ENCODE results near the gene KCNK2. TPM values are rescaled to one million over a fixed set of nuclear protein-coding genes. Genes with fewer than 3 reads are reported as not detected.

Gene KCNK2
- total and polyA plus RNA-seq, 2 experiments from 2014 or later: 0.07 to 0.24 TPM

DNA sequence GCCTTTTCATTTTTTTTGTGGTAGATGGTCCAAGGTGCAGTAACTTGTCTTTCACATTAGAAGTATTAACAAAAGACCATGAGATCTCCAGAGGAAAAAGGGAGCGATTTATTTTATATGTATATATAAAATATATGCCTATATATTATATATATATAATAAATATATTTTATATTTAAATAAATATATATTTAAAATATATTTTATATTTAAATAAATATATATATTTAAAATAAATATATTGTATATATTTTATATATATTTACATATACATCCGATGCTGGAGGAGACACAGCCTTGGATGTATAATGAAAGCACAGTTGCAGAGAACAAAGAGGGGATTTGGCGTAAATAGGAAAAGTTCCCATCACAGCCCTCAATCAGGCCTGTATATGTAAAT, 182.1 kb downstream of the KCNK2 start:
- ATAC-seq (no peak), DNase-seq (ENCODE audit: low spot score) (no peak)
- Mint-ChIP-seq H3K36me3 (ENCODE audit: low read depth) (peaks cover 6% of the 10 kb centered on the region; the same call in 1 of the 3 replicates), H3K9me3 (peaks cover 7% of the 10 kb centered on the region), H3K27me3 (ENCODE audit: insufficient read depth, low read depth, poor library complexity) (no peaks in the 10 kb centered on the region), H3K27ac (no peak overlapping the region), H3K4me1 (peaks cover 5% of the 10 kb centered on the region), H3K4me3 (no peak overlapping the region)
- H3K36me3 ChIP-seq (ENCODE audit: insufficient read depth): no peaks in the 10 kb centered on the region
- H3K27me3 ChIP-seq (ENCODE audit: insufficient read depth): no peaks in the 10 kb centered on the region
- H2AFZ ChIP-seq: no peak overlapping the region; the same call in 1 of the 2 replicates
- no peak overlapping the region for H3K27ac ChIP-seq (ENCODE audit: low read depth)
- H3K4me2 ChIP-seq: no peak overlapping the region
- no peaks in the 10 kb centered on the region for H4K20me1 ChIP-seq (replicated peaks; ENCODE audit: insufficient read depth)
- no peak for TF ChIP-seq EZH2phosphoT487 (IDR thresholded peaks at IDR 0.05; ENCODE audit: unreplicated experiment)
- TF ChIP-seq POLR2AphosphoS5 (IDR thresholded peaks at IDR 0.05; ENCODE audit: low read depth): no peak
- peaks cover 9% of the 10 kb centered on the region for H3K4me1 ChIP-seq (ENCODE audit: insufficient read depth)
- H3K4me3 ChIP-seq: no peak overlapping the region
- no peaks in the 10 kb centered on the region for H3K79me2 ChIP-seq (replicated peaks; ENCODE audit: insufficient read depth)
- no peaks in the 10 kb centered on the region for H3F3A ChIP-seq (replicated peaks; ENCODE audit: low read depth)
- peaks cover 35% of the 10 kb centered on the region for H3K9me2 ChIP-seq (ENCODE audit: insufficient read depth)

DNA sequence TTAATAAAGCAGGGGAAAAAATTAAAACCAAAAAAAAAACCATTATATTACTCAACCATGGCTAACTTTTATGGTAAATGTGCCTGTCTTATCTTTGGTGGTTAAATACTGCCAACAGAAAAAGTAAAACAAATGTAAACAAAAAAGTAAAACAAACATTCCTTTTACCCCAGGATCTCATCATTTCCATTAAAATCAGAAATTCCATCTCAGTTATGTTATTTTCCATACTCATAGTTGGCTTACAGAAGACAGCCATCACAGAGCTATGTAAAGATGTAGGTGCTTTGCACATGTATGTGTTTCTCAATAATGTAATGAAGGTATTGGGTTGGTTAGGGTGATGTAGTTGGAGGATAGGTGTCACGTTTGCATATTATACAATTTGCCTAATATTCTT, 185.0 kb downstream of the KCNK2 start:
- Histone ChIP-seq H4K20me1 (replicated peaks; ENCODE audit: insufficient read depth) (no peaks in the 10 kb centered on the region), H3K9me2 (ENCODE audit: insufficient read depth) (peaks cover 29% of the 10 kb centered on the region), H3F3A (replicated peaks; ENCODE audit: low read depth) (no peaks in the 10 kb centered on the region), H3K27me3 (ENCODE audit: insufficient read depth) (no peaks in the 10 kb centered on the region), H3K4me2 (no peak overlapping the region), H3K4me3 (no peak overlapping the region), H2AFZ (no peak overlapping the region), H3K4me1 (ENCODE audit: insufficient read depth) (peaks cover 6% of the 10 kb centered on the region), H3K79me2 (replicated peaks; ENCODE audit: insufficient read depth) (no peaks in the 10 kb centered on the region), H3K36me3 (ENCODE audit: insufficient read depth) (no peaks in the 10 kb centered on the region), H3K27ac (ENCODE audit: low read depth) (no peak overlapping the region)
- ATAC-seq (no peak), DNase-seq (ENCODE audit: low spot score) (no peak)
- Mint-ChIP-seq H3K27me3 (ENCODE audit: insufficient read depth, low read depth, poor library complexity) (no peaks in the 10 kb centered on the region), H3K27ac (no peak overlapping the region), H3K9me3 (no peaks in the 10 kb centered on the region), H3K4me3 (no peak overlapping the region), H3K4me1 (peaks cover 5% of the 10 kb centered on the region; the same call in 2 of the 3 replicates), H3K36me3 (ENCODE audit: low read depth) (no peaks in the 10 kb centered on the region)
- TF ChIP-seq STAT1 (IDR thresholded peaks at IDR 0.05; ENCODE audit: unreplicated experiment): no peak
- TF ChIP-seq CREB1 (CRISPR knock-in tag; IDR thresholded peaks at IDR 0.05; ENCODE audit: low read depth): no peak
- no peak for TF ChIP-seq POLR2AphosphoS5 (IDR thresholded peaks at IDR 0.05; ENCODE audit: low read depth)
- TF ChIP-seq JUNB (IDR thresholded peaks at IDR 0.05; ENCODE audit: unreplicated experiment): no peak
- TF ChIP-seq, protein P1, sequence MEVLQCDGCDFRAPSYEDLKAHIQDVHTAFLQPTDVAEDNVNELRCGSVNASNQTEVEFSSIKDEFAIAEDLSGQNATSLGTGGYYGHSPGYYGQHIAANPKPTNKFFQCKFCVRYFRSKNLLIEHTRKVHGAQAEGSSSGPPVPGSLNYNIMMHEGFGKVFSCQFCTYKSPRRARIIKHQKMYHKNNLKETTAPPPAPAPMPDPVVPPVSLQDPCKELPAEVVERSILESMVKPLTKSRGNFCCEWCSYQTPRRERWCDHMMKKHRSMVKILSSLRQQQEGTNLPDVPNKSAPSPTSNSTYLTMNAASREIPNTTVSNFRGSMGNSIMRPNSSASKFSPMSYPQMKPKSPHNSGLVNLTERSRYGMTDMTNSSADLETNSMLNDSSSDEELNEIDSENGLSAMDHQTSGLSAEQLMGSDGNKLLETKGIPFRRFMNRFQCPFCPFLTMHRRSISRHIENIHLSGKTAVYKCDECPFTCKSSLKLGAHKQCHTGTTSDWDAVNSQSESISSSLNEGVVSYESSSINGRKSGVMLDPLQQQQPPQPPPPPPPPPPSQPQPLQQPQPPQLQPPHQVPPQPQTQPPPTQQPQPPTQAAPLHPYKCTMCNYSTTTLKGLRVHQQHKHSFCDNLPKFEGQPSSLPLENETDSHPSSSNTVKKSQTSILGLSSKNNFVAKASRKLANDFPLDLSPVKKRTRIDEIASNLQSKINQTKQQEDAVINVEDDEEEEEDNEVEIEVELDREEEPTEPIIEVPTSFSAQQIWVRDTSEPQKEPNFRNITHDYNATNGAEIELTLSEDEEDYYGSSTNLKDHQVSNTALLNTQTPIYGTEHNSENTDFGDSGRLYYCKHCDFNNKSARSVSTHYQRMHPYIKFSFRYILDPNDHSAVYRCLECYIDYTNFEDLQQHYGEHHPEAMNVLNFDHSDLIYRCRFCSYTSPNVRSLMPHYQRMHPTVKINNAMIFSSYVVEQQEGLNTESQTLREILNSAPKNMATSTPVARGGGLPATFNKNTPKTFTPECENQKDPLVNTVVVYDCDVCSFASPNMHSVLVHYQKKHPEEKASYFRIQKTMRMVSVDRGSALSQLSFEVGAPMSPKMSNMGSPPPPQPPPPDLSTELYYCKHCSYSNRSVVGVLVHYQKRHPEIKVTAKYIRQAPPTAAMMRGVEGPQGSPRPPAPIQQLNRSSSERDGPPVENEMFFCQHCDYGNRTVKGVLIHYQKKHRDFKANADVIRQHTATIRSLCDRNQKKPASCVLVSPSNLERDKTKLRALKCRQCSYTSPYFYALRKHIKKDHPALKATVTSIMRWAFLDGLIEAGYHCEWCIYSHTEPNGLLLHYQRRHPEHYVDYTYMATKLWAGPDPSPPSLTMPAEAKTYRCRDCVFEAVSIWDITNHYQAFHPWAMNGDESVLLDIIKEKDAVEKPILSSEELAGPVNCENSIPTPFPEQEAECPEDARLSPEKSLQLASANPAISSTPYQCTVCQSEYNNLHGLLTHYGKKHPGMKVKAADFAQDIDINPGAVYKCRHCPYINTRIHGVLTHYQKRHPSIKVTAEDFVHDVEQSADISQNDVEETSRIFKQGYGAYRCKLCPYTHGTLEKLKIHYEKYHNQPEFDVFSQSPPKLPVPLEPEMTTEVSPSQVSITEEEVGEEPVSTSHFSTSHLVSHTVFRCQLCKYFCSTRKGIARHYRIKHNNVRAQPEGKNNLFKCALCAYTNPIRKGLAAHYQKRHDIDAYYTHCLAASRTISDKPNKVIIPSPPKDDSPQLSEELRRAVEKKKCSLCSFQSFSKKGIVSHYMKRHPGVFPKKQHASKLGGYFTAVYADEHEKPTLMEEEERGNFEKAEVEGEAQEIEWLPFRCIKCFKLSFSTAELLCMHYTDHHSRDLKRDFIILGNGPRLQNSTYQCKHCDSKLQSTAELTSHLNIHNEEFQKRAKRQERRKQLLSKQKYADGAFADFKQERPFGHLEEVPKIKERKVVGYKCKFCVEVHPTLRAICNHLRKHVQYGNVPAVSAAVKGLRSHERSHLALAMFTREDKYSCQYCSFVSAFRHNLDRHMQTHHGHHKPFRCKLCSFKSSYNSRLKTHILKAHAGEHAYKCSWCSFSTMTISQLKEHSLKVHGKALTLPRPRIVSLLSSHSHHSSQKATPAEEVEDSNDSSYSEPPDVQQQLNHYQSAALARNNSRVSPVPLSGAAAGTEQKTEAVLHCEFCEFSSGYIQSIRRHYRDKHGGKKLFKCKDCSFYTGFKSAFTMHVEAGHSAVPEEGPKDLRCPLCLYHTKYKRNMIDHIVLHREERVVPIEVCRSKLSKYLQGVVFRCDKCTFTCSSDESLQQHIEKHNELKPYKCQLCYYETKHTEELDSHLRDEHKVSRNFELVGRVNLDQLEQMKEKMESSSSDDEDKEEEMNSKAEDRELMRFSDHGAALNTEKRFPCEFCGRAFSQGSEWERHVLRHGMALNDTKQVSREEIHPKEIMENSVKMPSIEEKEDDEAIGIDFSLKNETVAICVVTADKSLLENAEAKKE (CRISPR knock-in tag; IDR thresholded peaks at IDR 0.05): no peak
- TF ChIP-seq, protein P2, sequence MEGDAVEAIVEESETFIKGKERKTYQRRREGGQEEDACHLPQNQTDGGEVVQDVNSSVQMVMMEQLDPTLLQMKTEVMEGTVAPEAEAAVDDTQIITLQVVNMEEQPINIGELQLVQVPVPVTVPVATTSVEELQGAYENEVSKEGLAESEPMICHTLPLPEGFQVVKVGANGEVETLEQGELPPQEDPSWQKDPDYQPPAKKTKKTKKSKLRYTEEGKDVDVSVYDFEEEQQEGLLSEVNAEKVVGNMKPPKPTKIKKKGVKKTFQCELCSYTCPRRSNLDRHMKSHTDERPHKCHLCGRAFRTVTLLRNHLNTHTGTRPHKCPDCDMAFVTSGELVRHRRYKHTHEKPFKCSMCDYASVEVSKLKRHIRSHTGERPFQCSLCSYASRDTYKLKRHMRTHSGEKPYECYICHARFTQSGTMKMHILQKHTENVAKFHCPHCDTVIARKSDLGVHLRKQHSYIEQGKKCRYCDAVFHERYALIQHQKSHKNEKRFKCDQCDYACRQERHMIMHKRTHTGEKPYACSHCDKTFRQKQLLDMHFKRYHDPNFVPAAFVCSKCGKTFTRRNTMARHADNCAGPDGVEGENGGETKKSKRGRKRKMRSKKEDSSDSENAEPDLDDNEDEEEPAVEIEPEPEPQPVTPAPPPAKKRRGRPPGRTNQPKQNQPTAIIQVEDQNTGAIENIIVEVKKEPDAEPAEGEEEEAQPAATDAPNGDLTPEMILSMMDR (conservative IDR thresholded peaks at IDR 0.05; ENCODE audit: low read depth in 2 of 2): no peak
- TF ChIP-seq, protein P3, sequence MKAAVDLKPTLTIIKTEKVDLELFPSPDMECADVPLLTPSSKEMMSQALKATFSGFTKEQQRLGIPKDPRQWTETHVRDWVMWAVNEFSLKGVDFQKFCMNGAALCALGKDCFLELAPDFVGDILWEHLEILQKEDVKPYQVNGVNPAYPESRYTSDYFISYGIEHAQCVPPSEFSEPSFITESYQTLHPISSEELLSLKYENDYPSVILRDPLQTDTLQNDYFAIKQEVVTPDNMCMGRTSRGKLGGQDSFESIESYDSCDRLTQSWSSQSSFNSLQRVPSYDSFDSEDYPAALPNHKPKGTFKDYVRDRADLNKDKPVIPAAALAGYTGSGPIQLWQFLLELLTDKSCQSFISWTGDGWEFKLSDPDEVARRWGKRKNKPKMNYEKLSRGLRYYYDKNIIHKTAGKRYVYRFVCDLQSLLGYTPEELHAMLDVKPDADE (IDR thresholded peaks at IDR 0.05): no peak
- no peak for TF ChIP-seq EZH2 (IDR thresholded peaks at IDR 0.05; ENCODE audit: low read depth, unreplicated experiment)
- TF ChIP-seq, protein P4, sequence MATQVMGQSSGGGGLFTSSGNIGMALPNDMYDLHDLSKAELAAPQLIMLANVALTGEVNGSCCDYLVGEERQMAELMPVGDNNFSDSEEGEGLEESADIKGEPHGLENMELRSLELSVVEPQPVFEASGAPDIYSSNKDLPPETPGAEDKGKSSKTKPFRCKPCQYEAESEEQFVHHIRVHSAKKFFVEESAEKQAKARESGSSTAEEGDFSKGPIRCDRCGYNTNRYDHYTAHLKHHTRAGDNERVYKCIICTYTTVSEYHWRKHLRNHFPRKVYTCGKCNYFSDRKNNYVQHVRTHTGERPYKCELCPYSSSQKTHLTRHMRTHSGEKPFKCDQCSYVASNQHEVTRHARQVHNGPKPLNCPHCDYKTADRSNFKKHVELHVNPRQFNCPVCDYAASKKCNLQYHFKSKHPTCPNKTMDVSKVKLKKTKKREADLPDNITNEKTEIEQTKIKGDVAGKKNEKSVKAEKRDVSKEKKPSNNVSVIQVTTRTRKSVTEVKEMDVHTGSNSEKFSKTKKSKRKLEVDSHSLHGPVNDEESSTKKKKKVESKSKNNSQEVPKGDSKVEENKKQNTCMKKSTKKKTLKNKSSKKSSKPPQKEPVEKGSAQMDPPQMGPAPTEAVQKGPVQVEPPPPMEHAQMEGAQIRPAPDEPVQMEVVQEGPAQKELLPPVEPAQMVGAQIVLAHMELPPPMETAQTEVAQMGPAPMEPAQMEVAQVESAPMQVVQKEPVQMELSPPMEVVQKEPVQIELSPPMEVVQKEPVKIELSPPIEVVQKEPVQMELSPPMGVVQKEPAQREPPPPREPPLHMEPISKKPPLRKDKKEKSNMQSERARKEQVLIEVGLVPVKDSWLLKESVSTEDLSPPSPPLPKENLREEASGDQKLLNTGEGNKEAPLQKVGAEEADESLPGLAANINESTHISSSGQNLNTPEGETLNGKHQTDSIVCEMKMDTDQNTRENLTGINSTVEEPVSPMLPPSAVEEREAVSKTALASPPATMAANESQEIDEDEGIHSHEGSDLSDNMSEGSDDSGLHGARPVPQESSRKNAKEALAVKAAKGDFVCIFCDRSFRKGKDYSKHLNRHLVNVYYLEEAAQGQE (IDR thresholded peaks at IDR 0.05; ENCODE audit: unreplicated experiment): no peak

Measured in GM23338 (cell line).